MM.1S (cell line): ENCODE measurements around the gene NCK1.

Experiments
- DNase-seq: peaks from one replicate; pipeline ENCODE4 v3.0.0-alpha.2; 2015
- H2AFZ ChIP-seq: fragments of 300-600 bp; sonication (generic); 2 replicates; pipeline ENCODE4 v1.6.0; 2016; ENCODE audit warnings: antibody characterized with exemption, low read length
- H3F3A ChIP-seq: fragments of 300-600 bp; sonication (generic); 2 replicates; pipeline ENCODE4 v1.6.1; 2016; ENCODE audit warnings: mild to moderate bottlenecking, antibody characterized with exemption, low read length, moderate library complexity, mixed read lengths; ENCODE audit not compliant: insufficient read depth
- H3K27ac ChIP-seq: fragments of 300-600 bp; sonication (generic); 2 replicates; pipeline ENCODE4 v1.5.1; 2016; ENCODE audit warnings: mild to moderate bottlenecking, low read length
- H3K27me3 ChIP-seq: fragments of 300-600 bp; sonication (generic); replicated peaks from 2 replicates; pipeline ENCODE4 v1.6.0; 2016; ENCODE audit warnings: low read length; ENCODE audit not compliant: insufficient read depth
- H3K36me3 ChIP-seq: fragments of 300-600 bp; sonication (generic); replicated peaks from 2 replicates; pipeline ENCODE4 v1.6.1; 2016; ENCODE audit warnings: mild to moderate bottlenecking, low read length, mixed read lengths; ENCODE audit not compliant: insufficient read depth
- H3K4me1 ChIP-seq: fragments of 300-600 bp; sonication (generic); 2 replicates; pipeline ENCODE4 v1.6.1; 2016; ENCODE audit warnings: low read length, mixed read lengths
- H3K4me2 ChIP-seq: fragments of 300-600 bp; sonication (generic); 2 replicates; pipeline ENCODE4 v1.6.0; 2016; ENCODE audit warnings: low read depth, low read length
- H3K4me3 ChIP-seq: fragments of 300-600 bp; sonication (generic); 2 replicates; pipeline ENCODE4 v1.5.1; 2016; ENCODE audit warnings: low read length, mixed read lengths
- H3K79me2 ChIP-seq: fragments of 300-600 bp; sonication (generic); 2 replicates; pipeline ENCODE4 v1.6.1; 2016; ENCODE audit warnings: mixed run types, low read length, mixed read lengths
- H3K9ac ChIP-seq: fragments of 300-600 bp; sonication (generic); 2 replicates; pipeline ENCODE4 v1.6.1; 2016; ENCODE audit warnings: low read length, mixed read lengths
- H3K9me2 ChIP-seq: fragments of 300-600 bp; sonication (generic); replicated peaks from 2 replicates; pipeline ENCODE4 v1.6.1; 2016; ENCODE audit warnings: mild to moderate bottlenecking, low read length, mixed read lengths; ENCODE audit not compliant: insufficient read depth
- H3K9me3 ChIP-seq: fragments of 300-600 bp; sonication (generic); replicated peaks from 2 replicates; pipeline ENCODE4 v1.6.1; 2016; ENCODE audit warnings: mild to moderate bottlenecking, low read length, mixed read lengths; ENCODE audit not compliant: insufficient read depth
- H4K20me1 ChIP-seq: fragments of 300-600 bp; sonication (generic); 2 replicates; pipeline ENCODE4 v1.6.1; 2016; ENCODE audit warnings: mild to moderate bottlenecking, low read length, moderate library complexity, mixed read lengths; ENCODE audit not compliant: insufficient read depth
- CTCF ChIP-seq: fragments of 300-600 bp; sonication (generic); IDR thresholded peaks from 2 replicates; pipeline ENCODE4 v1.5.1; 2016; ENCODE audit warnings: antibody characterized with exemption, low read length, mixed read lengths
- EZH2 ChIP-seq: fragments of 300-600 bp; sonication (generic); optimal IDR thresholded peaks from 2 replicates; pipeline ENCODE3; 2017; ENCODE audit warnings: low read depth, mild to moderate bottlenecking, antibody characterized with exemption, low read length, mixed read lengths
- EZH2phosphoT487 ChIP-seq: fragments of 300-600 bp; sonication (generic); IDR thresholded peaks from 2 replicates; pipeline ENCODE4 v1.6.1; 2018; ENCODE audit warnings: antibody characterized with exemption, low read length

NCK1 gene

GRCh38 chr3:136990826-136991225, 128.8 kb downstream of the NCK1 start:
- Histone ChIP-seq H4K20me1 (no peaks in the 10 kb centered on the region), H3K27me3 (no peaks in the 10 kb centered on the region), H3K79me2 (no peaks in the 10 kb centered on the region), H3F3A (no peaks in the 10 kb centered on the region), H2AFZ (no peak overlapping the region), H3K9ac (no peak overlapping the region), H3K36me3 (no peaks in the 10 kb centered on the region), H3K4me3 (no peak overlapping the region), H3K9me2 (no peaks in the 10 kb centered on the region), H3K27ac (no peak overlapping the region), H3K4me1 (no peaks in the 10 kb centered on the region), H3K4me2 (no peak overlapping the region), H3K9me3 (no peaks in the 10 kb centered on the region)
- no peak for TF ChIP-seq CTCF
- no peak for TF ChIP-seq EZH2
- TF ChIP-seq EZH2phosphoT487: no peak
- DNase-seq: no peak

GRCh38 chr3:136992115-136992514, 130.1 kb downstream of the NCK1 start:
- no peak overlapping the region for H3K9ac ChIP-seq
- no peak overlapping the region for H3K27ac ChIP-seq
- no peaks in the 10 kb centered on the region for H4K20me1 ChIP-seq
- H3K4me3 ChIP-seq: no peak overlapping the region
- H3K9me3 ChIP-seq: no peaks in the 10 kb centered on the region
- H3K27me3 ChIP-seq: no peaks in the 10 kb centered on the region
- H3K36me3 ChIP-seq: no peaks in the 10 kb centered on the region
- H3F3A ChIP-seq: no peaks in the 10 kb centered on the region
- no peaks in the 10 kb centered on the region for H3K9me2 ChIP-seq
- DNase-seq: no peak
- no peaks in the 10 kb centered on the region for H3K4me1 ChIP-seq
- H3K79me2 ChIP-seq: no peaks in the 10 kb centered on the region
- H2AFZ ChIP-seq: no peak overlapping the region
- TF ChIP-seq EZH2: no peak
- TF ChIP-seq EZH2phosphoT487: no peak
- TF ChIP-seq CTCF: no peak
- no peak overlapping the region for H3K4me2 ChIP-seq

- Histone ChIP-seq H3K4me3 (no peak overlapping the region), H3K27ac (no peak overlapping the region), H3F3A (no peaks in the 10 kb centered on the region), H3K9ac (no peak overlapping the region), H2AFZ (no peak overlapping the region), H3K4me1 (no peaks in the 10 kb centered on the region), H3K79me2 (no peaks in the 10 kb centered on the region), H3K4me2 (no peak overlapping the region), H3K36me3 (no peaks in the 10 kb centered on the region), H4K20me1 (no peaks in the 10 kb centered on the region), H3K9me3 (no peaks in the 10 kb centered on the region), H3K27me3 (no peaks in the 10 kb centered on the region), H3K9me2 (no peaks in the 10 kb centered on the region)
- DNase-seq: no peak
- TF ChIP-seq EZH2 (no peak), CTCF (no peak), EZH2phosphoT487 (no peak)
These were observed 132.9 kb downstream of the NCK1 start for GRCh38 chr3:136994772-136995516.
